DOHH2 (cell line): ENCODE measurements around the gene GOSR1.

ENCODE experiments used
- H3F3A ChIP-seq: fragments of 200-600 bp; sonication (generic), shearing (Covaris generic); 2 replicates; pipeline ENCODE4 v1.6.0; 2016; ENCODE audit warnings: antibody characterized with exemption, mild to moderate bottlenecking; ENCODE audit not compliant: control insufficient read depth, insufficient read depth
- H3K27ac ChIP-seq: fragments of 200-600 bp; sonication (generic); 2 replicates; pipeline ENCODE4 v1.5.1; 2014; ENCODE audit warnings: low read depth, mild to moderate bottlenecking, low read length, moderate library complexity
- H3K27me3 ChIP-seq: fragments of 200-600 bp; sonication (generic); 2 replicates; pipeline ENCODE4 v1.6.1; 2014; ENCODE audit warnings: mild to moderate bottlenecking, low read length, mixed read lengths; ENCODE audit not compliant: control insufficient read depth
- H3K36me3 ChIP-seq: fragments of 200-600 bp; sonication (generic); 2 replicates; pipeline ENCODE4 v1.6.1; 2014; ENCODE audit warnings: mild to moderate bottlenecking, low read length, moderate library complexity, mixed read lengths; ENCODE audit not compliant: control insufficient read depth
- H3K4me1 ChIP-seq: fragments of 200-600 bp; sonication (generic); 2 replicates; pipeline ENCODE4 v1.6.1; 2014; ENCODE audit warnings: mild to moderate bottlenecking, low read length, mixed read lengths; ENCODE audit not compliant: control insufficient read depth
- H3K4me2 ChIP-seq: fragments of 200-600 bp; sonication (generic); 2 replicates; pipeline ENCODE4 v1.6.0; 2014; ENCODE audit warnings: mild to moderate bottlenecking, low read length, moderate library complexity
- H3K4me3 ChIP-seq: fragments of 200-600 bp; sonication (generic); 2 replicates; pipeline ENCODE4 v1.5.1; 2014; ENCODE audit warnings: mild to moderate bottlenecking, low read length, mixed read lengths
- H3K79me2 ChIP-seq: fragments of 200-600 bp; sonication (generic); 2 replicates; pipeline ENCODE4 v1.6.1; 2014; ENCODE audit warnings: mild to moderate bottlenecking, low read length, mixed read lengths; ENCODE audit not compliant: control insufficient read depth
- H3K9me2 ChIP-seq: fragments of 200-600 bp; sonication (generic); replicated peaks from 2 replicates; pipeline ENCODE4 v1.6.1; 2014; ENCODE audit warnings: mild to moderate bottlenecking, low read length, mixed read lengths; ENCODE audit not compliant: control insufficient read depth
- H3K9me3 ChIP-seq: fragments of 200-600 bp; sonication (generic); 2 replicates; pipeline ENCODE4 v1.6.1; 2014; ENCODE audit warnings: antibody characterized with exemption, low read length, mixed read lengths; ENCODE audit not compliant: control insufficient read depth, insufficient read depth
- H4K20me1 ChIP-seq: fragments of 200-600 bp; sonication (generic); 2 replicates; pipeline ENCODE4 v1.6.0; 2014; ENCODE audit warnings: low read depth, mild to moderate bottlenecking, antibody characterized with exemption, low read length, moderate library complexity; ENCODE audit not compliant: control insufficient read depth, insufficient read depth
- EZH2phosphoT487 ChIP-seq: fragments of 200-600 bp; sonication (generic); IDR thresholded peaks from 2 replicates; pipeline ENCODE4 v1.6.1; 2017; ENCODE audit warnings: borderline replicate concordance, mild to moderate bottlenecking, antibody characterized with exemption, low read length, moderate library complexity, mixed read lengths
- TF ChIP-seq, protein P1 (sequence below): fragments of 200-600 bp; sonication (generic); IDR thresholded peaks from one replicate; pipeline ENCODE4 v1.5.1; 2014; ENCODE audit warnings: antibody characterized with exemption, mild to moderate bottlenecking, low read depth, low read length; ENCODE audit not compliant: poor library complexity, severe bottlenecking

Gene GOSR1

GRCh38 chr17:30449480-30449879, 27.7 kb upstream of the GOSR1 start:
- no peaks in the 10 kb centered on the region for H3K79me2 ChIP-seq
- H3K36me3 ChIP-seq = peaks cover 14% of the 10 kb centered on the region
- H4K20me1 ChIP-seq = no peaks in the 10 kb centered on the region
- H3K9me2 ChIP-seq = no peaks in the 10 kb centered on the region
- H3K9me3 ChIP-seq = no peaks in the 10 kb centered on the region
- H3F3A ChIP-seq = no peaks in the 10 kb centered on the region
- TF ChIP-seq, protein P1, sequence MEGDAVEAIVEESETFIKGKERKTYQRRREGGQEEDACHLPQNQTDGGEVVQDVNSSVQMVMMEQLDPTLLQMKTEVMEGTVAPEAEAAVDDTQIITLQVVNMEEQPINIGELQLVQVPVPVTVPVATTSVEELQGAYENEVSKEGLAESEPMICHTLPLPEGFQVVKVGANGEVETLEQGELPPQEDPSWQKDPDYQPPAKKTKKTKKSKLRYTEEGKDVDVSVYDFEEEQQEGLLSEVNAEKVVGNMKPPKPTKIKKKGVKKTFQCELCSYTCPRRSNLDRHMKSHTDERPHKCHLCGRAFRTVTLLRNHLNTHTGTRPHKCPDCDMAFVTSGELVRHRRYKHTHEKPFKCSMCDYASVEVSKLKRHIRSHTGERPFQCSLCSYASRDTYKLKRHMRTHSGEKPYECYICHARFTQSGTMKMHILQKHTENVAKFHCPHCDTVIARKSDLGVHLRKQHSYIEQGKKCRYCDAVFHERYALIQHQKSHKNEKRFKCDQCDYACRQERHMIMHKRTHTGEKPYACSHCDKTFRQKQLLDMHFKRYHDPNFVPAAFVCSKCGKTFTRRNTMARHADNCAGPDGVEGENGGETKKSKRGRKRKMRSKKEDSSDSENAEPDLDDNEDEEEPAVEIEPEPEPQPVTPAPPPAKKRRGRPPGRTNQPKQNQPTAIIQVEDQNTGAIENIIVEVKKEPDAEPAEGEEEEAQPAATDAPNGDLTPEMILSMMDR = no peak
- TF ChIP-seq EZH2phosphoT487 = no peak
- no peak overlapping the region for H3K27ac ChIP-seq
- H3K4me1 ChIP-seq = no peaks in the 10 kb centered on the region
- no peak overlapping the region for H3K4me2 ChIP-seq
- no peak overlapping the region for H3K4me3 ChIP-seq
- H3K27me3 ChIP-seq = no peaks in the 10 kb centered on the region

DNA sequence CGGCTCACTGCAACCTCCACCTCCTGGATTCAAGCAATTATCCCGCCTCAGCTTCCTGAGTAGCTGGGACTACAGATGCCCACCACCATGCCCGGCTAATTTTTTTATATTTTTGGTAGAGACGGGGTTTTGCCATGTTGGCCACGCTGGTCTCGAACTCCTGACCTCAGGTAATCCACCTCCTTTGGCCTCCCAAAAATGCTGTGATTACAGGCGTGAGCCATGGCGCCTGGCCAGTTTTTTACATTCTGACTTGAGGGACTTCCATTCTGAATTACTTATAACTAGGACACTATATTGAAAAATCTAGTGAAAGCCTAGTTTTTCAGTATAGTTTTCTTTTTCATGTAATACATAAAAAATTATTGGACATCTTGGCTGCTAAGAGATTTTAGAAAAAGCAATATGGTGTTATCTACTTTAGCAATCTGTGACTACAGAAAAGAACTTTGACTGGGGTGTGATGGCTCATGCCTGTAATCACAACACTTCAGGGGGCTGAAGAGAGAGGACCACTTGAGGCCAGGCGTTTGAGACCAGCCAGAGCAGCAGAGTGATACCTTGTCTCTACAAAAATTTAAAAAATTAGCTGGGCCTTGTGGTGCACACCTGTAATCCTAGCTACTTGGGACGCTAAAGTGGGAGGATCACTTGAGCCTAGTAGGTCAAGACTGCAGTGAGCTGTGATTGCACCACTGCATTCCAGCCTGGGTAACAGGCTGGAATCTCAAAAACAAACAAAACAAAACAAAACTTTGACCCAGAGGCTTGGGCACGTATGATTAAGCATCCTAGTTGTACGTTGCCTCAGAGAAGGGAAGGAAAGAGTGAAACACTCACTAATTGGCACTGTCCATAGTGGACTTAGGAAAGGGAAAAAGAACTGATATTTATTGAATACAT, 26.8 kb upstream of the GOSR1 start:
- Histone ChIP-seq H3K27ac (no peak overlapping the region), H3K4me2 (no peak overlapping the region), H3K36me3 (peaks cover 19% of the 10 kb centered on the region), H3K4me3 (no peak overlapping the region), H3K79me2 (no peaks in the 10 kb centered on the region), H3K4me1 (no peaks in the 10 kb centered on the region), H3K9me3 (no peaks in the 10 kb centered on the region), H3F3A (no peaks in the 10 kb centered on the region; the same call in 1 of the 2 replicates), H3K27me3 (no peaks in the 10 kb centered on the region), H4K20me1 (no peaks in the 10 kb centered on the region), H3K9me2 (no peaks in the 10 kb centered on the region)
- no peak for TF ChIP-seq EZH2phosphoT487
- TF ChIP-seq, protein P1 = no peak

DNA sequence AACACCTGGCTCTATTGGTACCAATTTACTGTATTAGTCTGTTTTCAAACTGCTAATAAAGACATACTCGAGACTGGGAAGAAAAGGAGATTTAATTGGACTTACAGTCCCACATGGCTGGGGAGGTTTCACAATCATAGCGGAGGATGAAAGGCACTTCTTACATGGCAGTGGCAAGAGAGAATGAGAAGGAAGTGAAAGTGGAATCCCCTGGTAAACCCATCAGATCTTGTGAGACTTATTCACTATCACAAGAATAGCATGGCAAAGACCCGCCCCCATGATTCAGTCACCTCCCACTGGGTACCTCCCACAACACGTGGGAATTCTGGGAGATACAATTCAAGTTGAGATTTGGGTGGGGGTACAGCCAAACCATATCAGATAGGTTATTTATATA, 22.6 kb upstream of the GOSR1 start:
- Histone ChIP-seq H3K36me3 (peaks cover 24% of the 10 kb centered on the region), H3K27ac (no peak overlapping the region)
- TF ChIP-seq, protein P1 = no peak
- TF ChIP-seq EZH2phosphoT487 = no peak

More for the DNA sequence above, 22.6 kb upstream of the GOSR1 start:
- Histone ChIP-seq H3F3A (peaks cover 3% of the 10 kb centered on the region; the same call in 1 of the 2 replicates), H3K9me3 (no peaks in the 10 kb centered on the region), H3K4me1 (no peaks in the 10 kb centered on the region), H3K4me2 (no peak overlapping the region), H4K20me1 (no peaks in the 10 kb centered on the region), H3K27me3 (no peaks in the 10 kb centered on the region), H3K9me2 (no peaks in the 10 kb centered on the region), H3K79me2 (no peaks in the 10 kb centered on the region), H3K4me3 (no peak overlapping the region)
